HCT116 (cell line): Measurements from ENCODE around the gene PRICKLE3.
"Not testable (repeated sequence)": the region's sequence is repeated elsewhere in the genome, so short reads cannot be mapped to it uniquely, and the experiment has no call there.

Experiments
- CEBPB ChIP-seq: IDR thresholded peaks from 2 replicates; pipeline ENCODE4 v1.6.1; 2012; ENCODE audit warnings: low read depth
- EGR1 ChIP-seq: IDR thresholded peaks from 2 replicates; pipeline ENCODE4 v1.6.1; 2012; ENCODE audit warnings: low read depth

DNA sequence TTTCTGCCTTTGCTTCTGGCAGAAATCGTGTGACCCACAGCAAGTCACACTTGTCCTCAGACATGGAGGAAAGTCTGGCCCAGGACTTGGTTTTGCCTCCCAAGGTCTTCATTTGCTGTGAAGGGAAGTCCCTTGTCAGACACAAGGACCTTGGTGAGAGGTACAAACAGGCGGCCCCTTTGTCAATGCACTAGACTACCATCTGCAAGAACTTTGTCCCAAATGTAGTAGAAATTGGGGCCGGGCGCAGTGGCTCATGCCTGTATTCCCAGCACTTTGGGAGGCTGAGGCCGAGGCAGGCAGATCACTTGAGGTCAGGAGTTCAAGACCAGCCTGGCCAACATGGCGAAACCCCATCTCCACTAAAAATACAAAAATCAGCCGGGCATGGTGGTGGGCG, 12.6 kb downstream of the PRICKLE3 start:
- TF ChIP-seq EGR1, CEBPB: not testable (repeated sequence)
